ENCODE data around the gene SIDT2.

GRCh38 chr11:117143871-117144476 is 34.6 kb upstream of the SIDT2 start, which contains the start of gene PAFAH1B2:
- TF ChIP-seq ZNF274 (IDR thresholded peaks at IDR 0.05; ENCODE audit: low read depth, low read length) (no peak), SUZ12 (IDR thresholded peaks at IDR 0.05; ENCODE audit: extremely low read depth, insufficient read depth, insufficient read length) (no peak), YY1 (IDR thresholded peaks at IDR 0.05; ENCODE audit: insufficient read depth, insufficient read length) (no peak)

All from NT2/D1 (cell line).